Measurements from ENCODE around the gene GALNT14. TPM values are rescaled to one million over a fixed set of nuclear protein-coding genes. Genes with fewer than 3 reads are reported as not detected.

The GALNT14 gene
- total and polyA plus RNA-seq, 2 of the 13 experiments (the other 11 are each of a cell fraction or from before 2014, with no cell fraction given), result not detected

DNA sequence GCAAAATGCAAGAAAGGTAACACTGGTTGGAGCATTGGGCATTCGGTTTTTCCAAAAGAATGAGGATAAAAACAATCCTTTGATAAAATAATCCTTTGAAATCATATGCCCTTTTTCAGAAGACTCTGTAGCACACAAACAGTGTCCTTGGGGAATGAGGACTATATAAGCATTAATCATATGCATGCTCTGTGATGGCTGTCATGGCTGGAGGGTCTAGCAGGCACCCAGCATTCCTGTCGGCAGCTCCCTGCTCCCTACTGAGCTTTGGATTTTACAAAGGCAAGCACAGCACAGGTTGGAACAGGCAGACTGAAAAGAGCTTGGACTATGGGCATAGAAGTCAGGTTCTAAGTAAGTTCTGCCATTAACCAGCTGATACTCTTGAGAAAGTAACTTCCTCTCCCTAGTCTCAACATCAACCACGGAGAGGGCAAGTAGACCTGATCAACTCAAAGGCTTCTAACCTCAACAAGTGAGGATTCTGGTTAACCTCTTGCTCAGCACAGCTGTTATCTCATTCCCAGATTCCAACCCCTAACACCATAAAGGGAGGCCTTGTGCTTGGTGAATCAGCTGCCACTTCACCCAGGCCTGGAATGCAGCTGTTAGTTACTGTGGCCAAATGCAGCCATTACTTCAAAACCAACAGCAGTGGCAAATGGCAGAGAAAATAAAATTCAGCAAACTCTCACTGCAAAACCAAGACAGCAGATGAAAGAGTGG, 29.5 kb downstream of the GALNT14 start:
- CTCF ChIA-PET (ENCODE audit: low intra/inter-chr PET ratio, low total read pairs), result no interaction called here
- H3K4me2 ChIP-seq (ENCODE audit: low read depth, low read length), result no peak overlapping the region
- FAIRE-seq (no peak), DNase-seq (ENCODE audit: low spot score) (no peak), ATAC-seq (no peak)
- BruUV-seq (replicated peaks), result no TSS peak
- H4K20me1 ChIP-seq (ENCODE audit: insufficient read depth, low read length), result no peaks in the 10 kb centered on the region
- no peaks in the 10 kb centered on the region for H3K79me2 ChIP-seq (ENCODE audit: insufficient read depth, low read length)
- no peaks in the 10 kb centered on the region for H3K36me3 ChIP-seq (replicated peaks in 1 of 2; ENCODE audit: control insufficient read depth in 1 of 2, insufficient read depth in 2 of 2, low read length in 2 of 2)
- no peak overlapping the region for H3K9ac ChIP-seq (ENCODE audit: insufficient read depth, low read depth, low read length)
- H3K4me1 ChIP-seq (ENCODE audit: insufficient read depth, low read length), result no peaks in the 10 kb centered on the region
- no peaks in the 10 kb centered on the region for H3K9me3 ChIP-seq (ENCODE audit: low read length)
- POLR2A ChIA-PET, result no interaction called here
- H3K4me3 ChIP-seq (replicated peaks in 1 of 3; ENCODE audit: insufficient read depth in 1 of 3, low read depth in 2 of 3, low read length in 3 of 3), result no peak overlapping the region
- 6% methylated on average over 3 of the region's 3 CpGs for WGBS (ENCODE audit: low lambda C conversion rate)
- TF ChIP-seq NAIF1 (CRISPR knock-in tag; IDR thresholded peaks at IDR 0.05; ENCODE audit: borderline replicate concordance) (no peak), ZNF549 (CRISPR knock-in tag; IDR thresholded peaks at IDR 0.05) (no peak), ZNF143 (CRISPR knock-in tag; IDR thresholded peaks at IDR 0.05) (no peak), KDM1A (CRISPR knock-in tag; IDR thresholded peaks at IDR 0.05) (no peak), ZNF367 (CRISPR knock-in tag; IDR thresholded peaks at IDR 0.05; ENCODE audit: borderline replicate concordance) (no peak), RNF2 (conservative IDR thresholded peaks at IDR 0.05; ENCODE audit: low read depth) (no peak), ZSCAN21 (CRISPR knock-in tag; IDR thresholded peaks at IDR 0.05; ENCODE audit: borderline replicate concordance) (no peak), ZNF788 (CRISPR knock-in tag; IDR thresholded peaks at IDR 0.05; ENCODE audit: borderline replicate concordance) (no peak), SRY (CRISPR knock-in tag; IDR thresholded peaks at IDR 0.05) (no peak), BORCS8-MEF2B (CRISPR knock-in tag; IDR thresholded peaks at IDR 0.05) (no peak), AKAP8 (CRISPR knock-in tag; IDR thresholded peaks at IDR 0.05) (no peak), NFIB (CRISPR knock-in tag; IDR thresholded peaks at IDR 0.05; ENCODE audit: borderline replicate concordance) (no peak), NCOA5 (CRISPR knock-in tag; IDR thresholded peaks at IDR 0.05) (no peak), IKZF4 (CRISPR knock-in tag; IDR thresholded peaks at IDR 0.05; ENCODE audit: borderline replicate concordance, low read depth, not compliant biosample characterization) (no peak), IKZF1 (IDR thresholded peaks at IDR 0.05) (no peak), CBX2 (IDR thresholded peaks at IDR 0.05; ENCODE audit: low read depth, low read length) (no peak), CBX2 (CRISPR knock-in tag; IDR thresholded peaks at IDR 0.05; ENCODE audit: low read depth) (no peak), ZNF274 (CRISPR knock-in tag; IDR thresholded peaks at IDR 0.05) (no peak)
- TF ChIP-seq, protein P1, sequence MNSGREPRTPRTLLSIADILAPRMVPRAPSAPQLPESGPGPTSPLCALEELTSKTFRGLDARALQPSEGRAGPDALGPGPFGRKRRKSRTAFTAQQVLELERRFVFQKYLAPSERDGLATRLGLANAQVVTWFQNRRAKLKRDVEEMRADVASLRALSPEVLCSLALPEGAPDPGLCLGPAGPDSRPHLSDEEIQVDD (CRISPR knock-in tag; IDR thresholded peaks at IDR 0.05; ENCODE audit: borderline replicate concordance), result no peak
- H3K27me3 ChIP-seq (ENCODE audit: control insufficient read depth in 1 of 2, insufficient read depth in 2 of 2, low read length in 2 of 2), result no peaks in the 10 kb centered on the region; a peak in 1 of 5 replicates
- in situ Hi-C loops (cut with HindIII; ENCODE audit: extremely low pct_ligation_motif_present, low pct_unique_long_range_greater_than_20kb) (no loop called here), intact Hi-C loops (cut with micrococcal nuclease; ENCODE audit: unreplicated experiment) (no loop called here)
- H3K27ac ChIP-seq (ENCODE audit: extremely low read length, insufficient read depth, low read length), result no peak overlapping the region
- H2AFZ ChIP-seq (ENCODE audit: low read length), result no peak overlapping the region
